Epithelial cell of proximal tubule (primary cell): ENCODE data around the gene TFPI2. TPM values are rescaled to one million over a fixed set of nuclear protein-coding genes. Genes with fewer than 3 reads are reported as not detected.

ENCODE experiments used
- DNase-seq: peaks from one replicate; pipeline ENCODE4 v3.0.0-alpha.2; 2011; ENCODE audit warnings: low read depth
- H3K4me3 ChIP-seq: 2 replicates; pipeline ENCODE4 v1.5.1; 2011; ENCODE audit warnings: low read depth, mild to moderate bottlenecking, low read length
- total RNA-seq: library from RNA; depleted of rRNA; stranded (reverse); fragments of >200 nt; gene quantifications from 2 replicates; pipeline ENCODE4 v1.2.3, GENCODE V29; 2015
- TF ChIP-seq, protein P1 (sequence below): conservative IDR thresholded peaks from 2 replicates; pipeline ENCODE4 v1.5.1; 2012; ENCODE audit warnings: low read depth, mild to moderate bottlenecking, low read length

The TFPI2 gene
- total RNA-seq, 1 donor from 2014 or later = 162 TPM

DNA sequence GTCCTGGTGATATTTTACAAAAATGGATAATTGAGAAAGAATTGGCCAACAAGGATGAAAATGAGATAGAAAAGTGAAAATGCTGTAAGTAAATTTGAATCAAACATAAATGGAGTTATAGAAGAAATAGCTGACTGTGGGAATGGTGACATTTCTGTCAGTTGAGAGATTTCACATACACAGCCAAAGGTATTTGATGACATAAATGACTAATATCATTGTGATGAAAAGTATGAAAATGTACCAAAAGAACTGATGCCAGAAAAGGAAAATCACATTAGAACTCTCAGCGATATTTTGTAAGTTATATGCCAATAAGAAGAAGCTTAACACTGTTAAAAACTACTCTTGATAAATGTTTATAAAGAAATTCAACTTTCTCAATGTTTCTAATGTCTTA is 54.9 kb downstream of the TFPI2 start:
- TF ChIP-seq, protein P1, sequence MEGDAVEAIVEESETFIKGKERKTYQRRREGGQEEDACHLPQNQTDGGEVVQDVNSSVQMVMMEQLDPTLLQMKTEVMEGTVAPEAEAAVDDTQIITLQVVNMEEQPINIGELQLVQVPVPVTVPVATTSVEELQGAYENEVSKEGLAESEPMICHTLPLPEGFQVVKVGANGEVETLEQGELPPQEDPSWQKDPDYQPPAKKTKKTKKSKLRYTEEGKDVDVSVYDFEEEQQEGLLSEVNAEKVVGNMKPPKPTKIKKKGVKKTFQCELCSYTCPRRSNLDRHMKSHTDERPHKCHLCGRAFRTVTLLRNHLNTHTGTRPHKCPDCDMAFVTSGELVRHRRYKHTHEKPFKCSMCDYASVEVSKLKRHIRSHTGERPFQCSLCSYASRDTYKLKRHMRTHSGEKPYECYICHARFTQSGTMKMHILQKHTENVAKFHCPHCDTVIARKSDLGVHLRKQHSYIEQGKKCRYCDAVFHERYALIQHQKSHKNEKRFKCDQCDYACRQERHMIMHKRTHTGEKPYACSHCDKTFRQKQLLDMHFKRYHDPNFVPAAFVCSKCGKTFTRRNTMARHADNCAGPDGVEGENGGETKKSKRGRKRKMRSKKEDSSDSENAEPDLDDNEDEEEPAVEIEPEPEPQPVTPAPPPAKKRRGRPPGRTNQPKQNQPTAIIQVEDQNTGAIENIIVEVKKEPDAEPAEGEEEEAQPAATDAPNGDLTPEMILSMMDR = no peak
- DNase-seq = no peak
- no peak overlapping the region for H3K4me3 ChIP-seq

Other genes with a start within 250 kb of the TFPI2 start
- not detected in 2 replicates for gene GNGT1, start 15.8 kb upstream of the TFPI2 start, total RNA-seq
- gene GNG11, start 31.0 kb upstream of the TFPI2 start, total RNA-seq = 35.2 and 43.6 TPM in 2 replicates
- 23.3 and 35.5 TPM in 2 replicates for gene BET1, start 113.6 kb upstream of the TFPI2 start, total RNA-seq